H1 (cell line): Measurements from ENCODE around the gene PALS2. TPM values are rescaled to one million over a fixed set of nuclear protein-coding genes. Genes with fewer than 3 reads are reported as not detected.

Source experiments
- CTCF ChIA-PET: fragments of 300-600 bp; sonication (Branson Sonifier 250); formaldehyde crosslinking; loops from one replicate; lab custom pipeline; 2021; ENCODE audit not compliant: partially characterized antibody; lab: Charles Lee
- POLR2A ChIA-PET: fragments of 300-600 bp; sonication (Branson Sonifier 250); formaldehyde crosslinking; loops from one replicate; lab custom pipeline; 2021; ENCODE audit warnings: inconsistent platforms; ENCODE audit not compliant: partially characterized antibody; lab: Charles Lee
- DNase-seq, 2 experiments: peaks; one replicate each; pipeline versions ENCODE4 v3.0.0 to v3.0.0-alpha.2; 2010 to 2022; ENCODE audit warnings: low spot score in 2 of 2, low read depth in 1 of 2, mixed read lengths in 1 of 2
- FAIRE-seq: peaks from 2 replicates; lab custom pipeline; 2011; peaks lifted over from hg19 to GRCh38; lab: Jason Lieb, UNC
- H2AFZ ChIP-seq: 2 replicates; pipeline ENCODE4 v1.8.1; 2012; ENCODE audit warnings: low read length, inconsistent platforms
- H2AK5ac ChIP-seq: 2 replicates; pipeline ENCODE4 v1.6.1; 2013; ENCODE audit warnings: low read depth, low read length
- H2BK120ac ChIP-seq: replicated peaks from 2 replicates; pipeline ENCODE3; 2013; ENCODE audit warnings: low read depth, low read length, inconsistent platforms
- H2BK12ac ChIP-seq: 2 replicates; pipeline ENCODE4 v1.6.1; 2013; ENCODE audit warnings: low read depth, low read length
- H2BK15ac ChIP-seq: 2 replicates; pipeline ENCODE4 v1.6.1; 2013; ENCODE audit warnings: low read length
- H2BK20ac ChIP-seq: 2 replicates; pipeline ENCODE4 v1.6.1; 2013; ENCODE audit warnings: low read length
- H2BK5ac ChIP-seq: 2 replicates; pipeline ENCODE4 v1.6.1; 2013; ENCODE audit warnings: low read depth, low read length
- H3K14ac ChIP-seq: 2 replicates; pipeline ENCODE4 v1.6.1; 2013; ENCODE audit warnings: inconsistent platforms; ENCODE audit not compliant: insufficient read length
- H3K18ac ChIP-seq: 2 replicates; pipeline ENCODE4 v1.6.1; 2013; ENCODE audit warnings: low read length; ENCODE audit errors: extremely low read depth
- H3K23ac ChIP-seq: 2 replicates; pipeline ENCODE4 v1.6.1; 2013; ENCODE audit warnings: inconsistent platforms; ENCODE audit not compliant: insufficient read length
- H3K23me2 ChIP-seq: 2 replicates; pipeline ENCODE4 v1.6.1; 2013; ENCODE audit warnings: low read depth, low read length
- H3K27ac ChIP-seq: 2 replicates; pipeline ENCODE4 v1.6.1; 2011; ENCODE audit warnings: low read depth, low read length, inconsistent platforms
- H3K27me3 ChIP-seq, 4 experiments: replicated peaks in 1 of 4; 1 replicate in 1 of 4; 2 replicates in 3 of 4; pipeline versions ENCODE4 v1.6.1 to v1.8.1; 2011 to 2013; ENCODE audit warnings: low read length in 3 of 4, mild to moderate bottlenecking in 3 of 4, inconsistent platforms in 2 of 4, mixed read lengths in 2 of 4, moderate library complexity in 1 of 4; ENCODE audit not compliant: control insufficient read depth in 3 of 4, insufficient read depth in 3 of 4; ENCODE audit errors: extremely low read depth in 1 of 4
- H3K36me3 ChIP-seq, 4 experiments: 2 replicates each; pipeline versions ENCODE4 v1.6.1 to v1.8.1; 2011 to 2013; ENCODE audit warnings: mild to moderate bottlenecking in 4 of 4, low read length in 3 of 4, moderate library complexity in 2 of 4, control low read depth in 1 of 4, inconsistent platforms in 1 of 4; ENCODE audit not compliant: insufficient read depth in 4 of 4, control insufficient read depth in 2 of 4
- H3K4ac ChIP-seq: replicated peaks from 2 replicates; pipeline ENCODE3; 2013; ENCODE audit warnings: low read length, low read depth, mixed read lengths, inconsistent platforms; ENCODE audit not compliant: insufficient read length
- H3K4me1 ChIP-seq, 4 experiments: replicated peaks in 1 of 4; 1 replicate in 1 of 4; 2 replicates in 3 of 4; pipeline versions ENCODE4 v1.6.1 to v1.8.1; 2011 to 2013; ENCODE audit warnings: low read length in 3 of 4, inconsistent platforms in 2 of 4, mixed read lengths in 1 of 4; ENCODE audit not compliant: insufficient read depth in 4 of 4, control insufficient read depth in 3 of 4
- H3K4me2 ChIP-seq, 2 experiments: 2 replicates each; pipeline versions ENCODE4 v1.6.1 to v1.8.1; 2011 to 2013; ENCODE audit warnings: low read depth in 2 of 2, low read length in 2 of 2, control low read depth in 1 of 2, inconsistent platforms in 1 of 2, mild to moderate bottlenecking in 1 of 2; ENCODE audit not compliant: insufficient read depth in 1 of 2
- H3K4me3 ChIP-seq, 4 experiments: fragments of 200-600, 300-600 bp in 1 of 4; sonication (generic), shearing (Covaris generic), sonication (Bioruptor Twin) in 1 of 4; 2 replicates each; pipeline versions ENCODE4 v1.5.1 to v1.8.1; 2011 to 2016; ENCODE audit warnings: low read length in 4 of 4, low read depth in 3 of 4, control low read depth in 2 of 4, inconsistent platforms in 2 of 4, mild to moderate bottlenecking in 2 of 4, mixed read lengths in 1 of 4, moderate library complexity in 1 of 4; ENCODE audit not compliant: insufficient read depth in 2 of 4; ENCODE audit errors: extremely low read depth in 1 of 4
- H3K56ac ChIP-seq: replicated peaks from 2 replicates; pipeline ENCODE3; 2013; ENCODE audit warnings: low read depth, mild to moderate bottlenecking, mixed read lengths, low read length, inconsistent platforms; ENCODE audit not compliant: insufficient read length
- H3K79me1 ChIP-seq: 2 replicates; pipeline ENCODE4 v1.6.1; 2013; ENCODE audit warnings: low read depth, low read length, control low read depth
- H3K79me2 ChIP-seq, 2 experiments: 2 replicates each; pipeline versions ENCODE4 v1.6.1 to v1.8.1; 2012 to 2013; ENCODE audit warnings: low read length in 2 of 2, mild to moderate bottlenecking in 2 of 2, inconsistent platforms in 1 of 2; ENCODE audit not compliant: insufficient read depth in 2 of 2, control insufficient read depth in 1 of 2
- H3K9ac ChIP-seq, 4 experiments: replicated peaks in 1 of 4; 1 replicate in 1 of 4; 2 replicates in 3 of 4; pipeline versions ENCODE4 v1.6.1 to v1.8.1; 2011 to 2013; ENCODE audit warnings: low read depth in 3 of 4, low read length in 3 of 4, control low read depth in 2 of 4, mild to moderate bottlenecking in 2 of 4, moderate library complexity in 2 of 4, inconsistent platforms in 1 of 4; ENCODE audit errors: extremely low read depth in 1 of 4
- H3K9me3 ChIP-seq, 2 experiments: 2 replicates each; pipeline versions ENCODE4 v1.6.1 to v1.8.1; 2012 to 2013; ENCODE audit warnings: mild to moderate bottlenecking in 2 of 2, moderate library complexity in 2 of 2, control low read depth in 1 of 2, inconsistent platforms in 1 of 2, low read depth in 1 of 2, low read length in 1 of 2, mixed read lengths in 1 of 2; ENCODE audit not compliant: insufficient read depth in 2 of 2
- H4K20me1 ChIP-seq, 2 experiments: replicated peaks in 1 of 2; 2 replicates each; pipeline versions ENCODE3 to v1.8.1; 2011 to 2013; ENCODE audit warnings: inconsistent platforms in 2 of 2, low read length in 2 of 2, mild to moderate bottlenecking in 1 of 2; ENCODE audit not compliant: insufficient read depth in 2 of 2, control insufficient read depth in 1 of 2
- H4K5ac ChIP-seq: 2 replicates; pipeline ENCODE4 v1.6.1; 2013; ENCODE audit warnings: low read length, low read depth, mixed read lengths, inconsistent platforms; ENCODE audit not compliant: insufficient read length
- H4K8ac ChIP-seq: 2 replicates; pipeline ENCODE4 v1.8.0; 2013; ENCODE audit warnings: mild to moderate bottlenecking, moderate library complexity, low read length, inconsistent platforms; ENCODE audit not compliant: insufficient read depth; ENCODE audit errors: extremely low read depth
- H4K91ac ChIP-seq: replicated peaks from 2 replicates; pipeline ENCODE3; 2013; ENCODE audit warnings: low read length, mixed read lengths, inconsistent platforms; ENCODE audit not compliant: insufficient read length
- NRF1 ChIP-seq: IDR thresholded peaks from 2 replicates; pipeline ENCODE4 v1.6.1; 2011; ENCODE audit warnings: mild to moderate bottlenecking, low read depth, low read length, improper control_type of control experiment
- PHF8 ChIP-seq: fragments of 200-600 bp; sonication (generic); conservative IDR thresholded peaks from 2 replicates; pipeline ENCODE4 v1.7.1; 2012; ENCODE audit warnings: low read depth, mild to moderate bottlenecking, inconsistent platforms, low read length, moderate library complexity
- RAD21 ChIP-seq, 2 experiments: IDR thresholded peaks in 1 of 2; conservative IDR thresholded peaks in 1 of 2; 2 replicates each; pipeline ENCODE4 v1.6.1; 2011; ENCODE audit warnings: low read depth in 2 of 2, low read length in 2 of 2, improper control_type of control experiment in 1 of 2, inconsistent platforms in 1 of 2, mild to moderate bottlenecking in 1 of 2, moderate library complexity in 1 of 2
- RNF2 ChIP-seq: fragments of 200-900, 300-1000 bp; sonication (generic); IDR thresholded peaks from 2 replicates; pipeline ENCODE4 v1.7.1; 2016; ENCODE audit warnings: borderline replicate concordance, low read depth, mild to moderate bottlenecking, antibody characterized with exemption, low read length; ENCODE audit not compliant: poor library complexity, severe bottlenecking; ENCODE audit errors: missing control alignments
- WGBS, 2 experiments: shearing (Covaris generic) in 1 of 2; methylation state at CpG; one replicate each; pipeline versions ENCODE4 v1.1.6 to v1.1.7; 2013 to 2015; ENCODE audit warnings: low lambda C conversion rate in 2 of 2, mixed read lengths in 2 of 2, inconsistent platforms in 1 of 2, low coverage in 1 of 2, missing lambda C conversion rate in 1 of 2; ENCODE audit not compliant: insufficient replicate concordance in 2 of 2, insufficient coverage in 1 of 2, insufficient read length in 1 of 2; ENCODE audit errors: extremely low coverage in 1 of 2, missing lambda C conversion rate in 1 of 2; 5-methylcytosine and 5-hydroxymethylcytosine counted together
- long read RNA-seq, 2 experiments: library from RNA in 1 of 2; library from capped mRNA in 1 of 2; stranded (forward); transcript quantifications; one replicate each; pipeline ENCODE4 v2.0.0, GENCODE V29; 2021; ENCODE audit warnings: inconsistent platforms in 1 of 2
- polyA minus RNA-seq, 3 experiments: library from RNA; depleted of rRNA, polyadenylated mRNA; stranded (reverse); fragments of >200 nt; gene quantifications; 1 replicate in 2 of 3; 2 replicates in 1 of 3; pipeline ENCODE4 v1.2.3, GENCODE V29; 2011
- polyA plus RNA-seq, 7 experiments: library from polyadenylated mRNA; depleted of rRNA in 3 of 7; stranded (reverse) in 5 of 7; unstranded in 2 of 7; fragments of >200 nt in 5 of 7; fragments of 200-250 nt in 2 of 7; gene quantifications; 1 replicate in 5 of 7; 2 replicates in 1 of 7; 4 replicates in 1 of 7; pipeline versions ENCODE4 v1.2.1 to v1.2.3, GENCODE V29; 2011 to 2013; ENCODE audit warnings: missing spikeins in 2 of 7, mixed read lengths in 2 of 7
- total RNA-seq: library from RNA; stranded (reverse); fragmentation: NEBNext Ultra II Directional; extraction: Animal tissue kit (Norgen Biotek cat#: 25700); gene quantifications from 2 replicates; pipeline ENCODE4 v1.2.1, GENCODE V29; 2021

The PALS2 gene, protein sequence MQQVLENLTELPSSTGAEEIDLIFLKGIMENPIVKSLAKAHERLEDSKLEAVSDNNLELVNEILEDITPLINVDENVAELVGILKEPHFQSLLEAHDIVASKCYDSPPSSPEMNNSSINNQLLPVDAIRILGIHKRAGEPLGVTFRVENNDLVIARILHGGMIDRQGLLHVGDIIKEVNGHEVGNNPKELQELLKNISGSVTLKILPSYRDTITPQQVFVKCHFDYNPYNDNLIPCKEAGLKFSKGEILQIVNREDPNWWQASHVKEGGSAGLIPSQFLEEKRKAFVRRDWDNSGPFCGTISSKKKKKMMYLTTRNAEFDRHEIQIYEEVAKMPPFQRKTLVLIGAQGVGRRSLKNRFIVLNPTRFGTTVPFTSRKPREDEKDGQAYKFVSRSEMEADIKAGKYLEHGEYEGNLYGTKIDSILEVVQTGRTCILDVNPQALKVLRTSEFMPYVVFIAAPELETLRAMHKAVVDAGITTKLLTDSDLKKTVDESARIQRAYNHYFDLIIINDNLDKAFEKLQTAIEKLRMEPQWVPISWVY
- total RNA-seq = 84.1 and 98.3 TPM in 2 replicates
- polyA plus RNA-seq (2011; rRNA removed) = 6.1 and 10.4 TPM in 2 replicates
- 18.7 TPM for polyA plus RNA-seq (2011; cell fraction: cytosol; rRNA removed)
- polyA plus RNA-seq (2011; cell fraction: nucleus; rRNA removed) = 5.3 TPM
- polyA plus RNA-seq (2012, experiment 1 of 2) = 25.6 to 55.7 TPM (median 33.8 TPM) in 4 replicates
- 5.5 TPM for polyA plus RNA-seq (2012, experiment 2 of 2)
- 28.3 TPM for polyA plus RNA-seq (2013, experiment 1 of 2)
- 30.3 TPM for polyA plus RNA-seq (2013, experiment 2 of 2)
- polyA minus RNA-seq (2011; rRNA and poly(A)+ RNA removed) = 16.4 and 32.4 TPM in 2 replicates
- 16.7 TPM for polyA minus RNA-seq (2011; cell fraction: cytosol; rRNA and poly(A)+ RNA removed)
- 58.0 TPM for polyA minus RNA-seq (2011; cell fraction: nucleus; rRNA and poly(A)+ RNA removed)
- long read RNA-seq, experiment 1, full-length matches to known transcripts = 3 of 37 reads
- long read RNA-seq, experiment 1, partial matches to known transcripts = 14 of 37 reads
- long read RNA-seq, experiment 1, other reads (novel, unspliced or antisense) = 20 of 37 reads
- long read RNA-seq, experiment 2, full-length matches to known transcripts = 5 of 19 reads
- long read RNA-seq, experiment 2, partial matches to known transcripts = 12 of 19 reads
- long read RNA-seq, experiment 2, other reads (novel, unspliced or antisense) = 2 of 19 reads

- H2BK12ac ChIP-seq = no peak within 1 kb of the TSS
- DNase-seq (peak in 1 of 2 experiments; percentile 87), FAIRE-seq (no peak)
- peak within 1 kb of the TSS; percentile 79; the same call in 1 of the 2 replicates for H3K18ac ChIP-seq
- H3K56ac ChIP-seq = peak within 1 kb of the TSS; percentile 66
- peaks cover 0 to 4% (median 0%) of the 10 kb centered on the region in 4 experiments; a peak in 2 of 7 replicates for H3K27me3 ChIP-seq
- H2BK120ac ChIP-seq = peak within 1 kb of the TSS; percentile 11
- peak within 1 kb of the TSS; percentile 5 for H3K14ac ChIP-seq
- H2AFZ ChIP-seq = peak within 1 kb of the TSS; percentile 54; the same call in 1 of the 2 replicates
- H3K79me2 ChIP-seq = peaks cover 0 to 44% of the 10 kb centered on the region in 2 experiments; a peak in 3 of 4 replicates
- peaks cover 9% of the 10 kb centered on the region for H3K23me2 ChIP-seq
- peak within 1 kb of the TSS; percentile 74 for H2BK5ac ChIP-seq
- peak within 1 kb of the TSS; percentile 87 for H4K8ac ChIP-seq
- H4K20me1 ChIP-seq = peaks cover 3 to 5% of the 10 kb centered on the region in 2 experiments
- H2AK5ac ChIP-seq = 0 out of 2 replicates have a peak within 1 kb of the TSS, but pooled peaks have one; percentile 14
- ChIA-PET POLR2A (interaction anchor here (0.6 to 9.5 kb wide), 7 partner anchors 17 to 406 kb away, joined by 3 to 65 read pairs (median 3); no protein-coding TSS in a partner anchor), CTCF (interaction anchor here (1.3 to 1.8 kb wide), 6 partner anchors 10 to 255 kb away, joined by 3 to 5 read pairs (median 4); no protein-coding TSS in a partner anchor)
- peak within 1 kb of the TSS; percentile 39 to 67 (median 56); a peak in 6 of 7 replicates for H3K9ac ChIP-seq
- WGBS, 2 experiments = 0% methylated on average over 9 of the region's 69 CpGs; no CpG with 5 or more reads in 1 of the 2 experiments
- H3K27ac ChIP-seq = peak within 1 kb of the TSS; percentile 55; the same call in 1 of the 2 replicates
- H3K4me1 ChIP-seq = peaks cover 0 to 18% (median 4%) of the 10 kb centered on the region in 4 experiments; a peak in 5 of 7 replicates
- H3K79me1 ChIP-seq = no peaks in the 10 kb centered on the region
- H2BK20ac ChIP-seq = no peak within 1 kb of the TSS
- no peak within 1 kb of the TSS for H2BK15ac ChIP-seq
- H3K4ac ChIP-seq = no peak within 1 kb of the TSS
- peak within 1 kb of the TSS; percentile 86 to 90 for H3K4me2 ChIP-seq
- H4K91ac ChIP-seq = no peak within 1 kb of the TSS
- H3K4me3 ChIP-seq = peak within 1 kb of the TSS; percentile 82 to 93 (median 84)
- no peaks in the 10 kb centered on the region for H3K36me3 ChIP-seq
- H4K5ac ChIP-seq = peak within 1 kb of the TSS; percentile 57
- no peak within 1 kb of the TSS for H3K23ac ChIP-seq
- no peaks in the 10 kb centered on the region for H3K9me3 ChIP-seq
- TF ChIP-seq RAD21 (IDR thresholded peaks at IDR 0.05 in 1 of 2, conservative IDR thresholded peaks at IDR 0.05 in 1 of 2; ENCODE audit: low read depth in 2 of 2, low read length in 2 of 2) = peak in 1 of 2 experiments; percentile 1; a peak in 1 of 4 replicates
- TF ChIP-seq RNF2 = no peak
- peak; percentile 34; the same call in 1 of the 2 replicates for TF ChIP-seq NRF1
- peak; percentile 40 for TF ChIP-seq PHF8
Observed at GRCh38 chr7:24572997-24573553, at the start of gene PALS2. Gene PALS2, plus strand, starts transcription at chr7:24573452. Its CDS starts 50,216 bp downstream, at chr7:24623668.
